ENCODE measurements around the gene PPARD.
A peak's percentile ranks its signal among the peaks of the same experiment; 100 is the strongest.

Gene PPARD

DNA sequence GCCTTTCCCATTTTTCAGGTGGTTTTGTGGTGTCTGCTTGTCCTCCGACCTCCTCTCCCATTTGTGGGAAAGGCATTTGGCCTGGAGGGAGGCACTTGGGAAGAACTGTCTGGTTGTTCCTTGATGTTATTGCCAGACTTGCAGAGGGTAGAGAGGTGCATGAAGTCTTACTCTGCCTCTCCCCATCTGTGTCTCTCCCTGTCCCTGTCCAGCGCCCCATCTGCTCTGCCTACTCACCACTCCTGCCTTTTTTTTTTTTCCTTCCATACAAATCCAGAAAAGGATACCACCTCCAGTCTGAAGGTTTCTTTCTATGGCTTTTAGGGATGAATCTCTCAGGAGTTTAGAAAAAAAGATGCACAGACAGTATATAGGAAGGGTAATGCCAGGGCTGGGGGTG lies 19.8 kb downstream of the PPARD start:
- Histone ChIP-seq H3K4me1 (ENCODE audit: control insufficient read depth, insufficient read depth, low read depth, low read length) (peaks cover 34% of the 10 kb centered on the region), H3K4me2 (ENCODE audit: low read length, poor library complexity, severe bottlenecking) (no peak overlapping the region), H3K79me1 (replicated peaks; ENCODE audit: low read length, poor library complexity, severe bottlenecking) (peaks cover 28% of the 10 kb centered on the region), H2AFZ (ENCODE audit: low read depth, low read length) (no peak overlapping the region), H2BK12ac (ENCODE audit: low read length in 2 of 2) (peak overlapping the region in 1 of 2 experiments; percentile 80), H3K9me3 (ENCODE audit: control insufficient read depth, low read length) (no peaks in the 10 kb centered on the region), H3K18ac (ENCODE audit: low read depth in 1 of 2, low read length in 2 of 2) (peak overlapping the region in 1 of 2 experiments; percentile 78), H3K4ac (ENCODE audit: low read depth in 1 of 2, low read length in 2 of 2) (no peak overlapping the region), H3K27ac (ENCODE audit: low read length, poor library complexity, severe bottlenecking) (no peak overlapping the region), H3K14ac (ENCODE audit: low read length in 2 of 2) (no peak overlapping the region), H3K4me3 (ENCODE audit: insufficient read depth in 1 of 2, low read depth in 1 of 2, low read length in 2 of 2) (no peak overlapping the region), H2BK15ac (ENCODE audit: low read depth, poor library complexity, severe bottlenecking) (no peak overlapping the region), H3K23ac (ENCODE audit: low read length in 2 of 2) (no peak overlapping the region), H4K8ac (ENCODE audit: low read length) (no peak overlapping the region), H3K36me3 (ENCODE audit: control insufficient read depth in 1 of 2, insufficient read depth in 2 of 2, low read depth in 1 of 2, low read length in 2 of 2) (peaks cover under 1 to 1% of the 10 kb centered on the region in 2 experiments), H3K27me3 (ENCODE audit: control insufficient read depth in 1 of 2, insufficient read depth in 1 of 2, low read length in 2 of 2) (no peaks in the 10 kb centered on the region), H4K91ac (ENCODE audit: low read length) (no peak overlapping the region), H3K9ac (ENCODE audit: low read length) (no peak overlapping the region), H2BK5ac (ENCODE audit: low read depth, low read length, poor library complexity, severe bottlenecking) (no peak overlapping the region), H2BK120ac (ENCODE audit: low read depth, low read length) (no peak overlapping the region), H2AK5ac (ENCODE audit: low read length, severe bottlenecking) (no peak overlapping the region)
- WGBS: 100% methylated on average over 1 of the region's 2 CpGs
- DNase-seq: no peak

- Histone ChIP-seq H3K14ac (ENCODE audit: low read length in 2 of 2) (no peak overlapping the region), H3K4me1 (ENCODE audit: control insufficient read depth, insufficient read depth, low read depth, low read length) (peaks cover 37% of the 10 kb centered on the region), H3K4ac (ENCODE audit: low read depth in 1 of 2, low read length in 2 of 2) (peak overlapping the region in 1 of 2 experiments; percentile 88), H3K23ac (ENCODE audit: low read length in 2 of 2) (no peak overlapping the region), H2AFZ (ENCODE audit: low read depth, low read length) (no peak overlapping the region), H4K91ac (ENCODE audit: low read length) (peak overlapping the region; percentile 76), H3K9ac (ENCODE audit: low read length) (no peak overlapping the region), H3K4me2 (ENCODE audit: low read length, poor library complexity, severe bottlenecking) (no peak overlapping the region), H2BK15ac (ENCODE audit: low read depth, poor library complexity, severe bottlenecking) (peak overlapping the region; percentile 12), H3K18ac (ENCODE audit: low read depth in 1 of 2, low read length in 2 of 2) (peak overlapping the region; percentile 57 to 78), H2AK5ac (ENCODE audit: low read length, severe bottlenecking) (peak overlapping the region; percentile 21), H3K27ac (ENCODE audit: low read length, poor library complexity, severe bottlenecking) (no peak overlapping the region), H3K27me3 (ENCODE audit: control insufficient read depth in 1 of 2, insufficient read depth in 1 of 2, low read length in 2 of 2) (no peaks in the 10 kb centered on the region), H3K9me3 (ENCODE audit: control insufficient read depth, low read length) (no peaks in the 10 kb centered on the region), H2BK5ac (ENCODE audit: low read depth, low read length, poor library complexity, severe bottlenecking) (no peak overlapping the region), H3K36me3 (ENCODE audit: control insufficient read depth in 1 of 2, insufficient read depth in 2 of 2, low read depth in 1 of 2, low read length in 2 of 2) (no peaks in the 10 kb centered on the region), H3K79me1 (replicated peaks; ENCODE audit: low read length, poor library complexity, severe bottlenecking) (peaks cover 26% of the 10 kb centered on the region), H3K4me3 (ENCODE audit: insufficient read depth in 1 of 2, low read depth in 1 of 2, low read length in 2 of 2) (no peak overlapping the region), H2BK12ac (ENCODE audit: low read length in 2 of 2) (peak overlapping the region in 1 of 2 experiments; percentile 34), H2BK120ac (ENCODE audit: low read depth, low read length) (no peak overlapping the region), H4K8ac (ENCODE audit: low read length) (peak overlapping the region; percentile 78)
- DNase-seq: peak; percentile 95
- WGBS: 43% methylated on average over 9 of the region's 10 CpGs
Observed at GRCh38 chr6:35363293-35363750, 21.0 kb downstream of the PPARD start.

- Histone ChIP-seq H3K79me1 (replicated peaks; ENCODE audit: low read length, poor library complexity, severe bottlenecking) (peaks cover 23% of the 10 kb centered on the region), H3K27me3 (ENCODE audit: control insufficient read depth in 1 of 2, insufficient read depth in 1 of 2, low read length in 2 of 2) (no peaks in the 10 kb centered on the region)
Observed at GRCh38 chr6:35365594-35366203, 23.3 kb downstream of the PPARD start.

DNA sequence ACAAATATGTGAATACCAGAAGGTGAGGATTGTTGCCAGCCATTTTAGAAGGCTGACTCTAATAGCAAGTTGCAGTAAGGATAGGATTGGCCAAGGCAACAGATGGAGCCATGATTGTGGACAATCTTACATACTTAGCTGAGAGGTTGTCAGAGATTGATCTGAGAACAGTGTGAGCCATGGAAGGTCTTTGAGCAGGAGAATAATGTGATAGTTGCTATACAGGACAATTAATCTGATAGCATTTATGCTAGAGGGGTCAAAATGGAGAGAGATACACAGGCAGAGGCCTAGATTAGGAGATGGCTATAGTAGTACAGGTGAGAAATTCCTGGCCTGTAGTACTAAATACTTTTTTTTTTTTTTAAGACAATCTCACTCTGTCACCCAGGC lies 23.8 kb downstream of the PPARD start:
- no peak overlapping the region for H3K4me3 ChIP-seq (ENCODE audit: insufficient read depth in 1 of 2, low read depth in 1 of 2, low read length in 2 of 2)
- H3K9ac ChIP-seq (ENCODE audit: low read length): no peak overlapping the region
- H2AFZ ChIP-seq (ENCODE audit: low read depth, low read length): no peak overlapping the region
- H2BK12ac ChIP-seq (ENCODE audit: low read length in 2 of 2): no peak overlapping the region
- H3K4me2 ChIP-seq (ENCODE audit: low read length, poor library complexity, severe bottlenecking): no peak overlapping the region
- H3K27me3 ChIP-seq (ENCODE audit: control insufficient read depth in 1 of 2, insufficient read depth in 1 of 2, low read length in 2 of 2): no peaks in the 10 kb centered on the region
- no peak overlapping the region for H3K23ac ChIP-seq (ENCODE audit: low read length in 2 of 2)
- H3K9me3 ChIP-seq (ENCODE audit: control insufficient read depth, low read length): no peaks in the 10 kb centered on the region
- no peak for DNase-seq
- H2BK5ac ChIP-seq (ENCODE audit: low read depth, low read length, poor library complexity, severe bottlenecking): no peak overlapping the region
- H3K27ac ChIP-seq (ENCODE audit: low read length, poor library complexity, severe bottlenecking): no peak overlapping the region
- no peak overlapping the region for H4K8ac ChIP-seq (ENCODE audit: low read length)
- H3K14ac ChIP-seq (ENCODE audit: low read length in 2 of 2): no peak overlapping the region
- H3K4me1 ChIP-seq (ENCODE audit: control insufficient read depth, insufficient read depth, low read depth, low read length): peaks cover 28% of the 10 kb centered on the region
- H4K91ac ChIP-seq (ENCODE audit: low read length): no peak overlapping the region
- H2BK15ac ChIP-seq (ENCODE audit: low read depth, poor library complexity, severe bottlenecking): no peak overlapping the region
- H3K79me1 ChIP-seq (replicated peaks; ENCODE audit: low read length, poor library complexity, severe bottlenecking): peaks cover 21% of the 10 kb centered on the region
- no peak overlapping the region for H2BK120ac ChIP-seq (ENCODE audit: low read depth, low read length)
- H3K36me3 ChIP-seq (ENCODE audit: control insufficient read depth in 1 of 2, insufficient read depth in 2 of 2, low read depth in 1 of 2, low read length in 2 of 2): no peaks in the 10 kb centered on the region
- H3K4ac ChIP-seq (ENCODE audit: low read depth in 1 of 2, low read length in 2 of 2): no peak overlapping the region
- no peak overlapping the region for H3K18ac ChIP-seq (ENCODE audit: low read depth in 1 of 2, low read length in 2 of 2)
- H2AK5ac ChIP-seq (ENCODE audit: low read length, severe bottlenecking): no peak overlapping the region

More at GRCh38 chr6:35365594-35366203, 23.3 kb downstream of the PPARD start:
- no peak overlapping the region for H3K27ac ChIP-seq (ENCODE audit: low read length, poor library complexity, severe bottlenecking)
- no peak overlapping the region for H4K91ac ChIP-seq (ENCODE audit: low read length)
- 95% methylated on average over 6 of the region's 6 CpGs for WGBS
- H3K4me1 ChIP-seq (ENCODE audit: control insufficient read depth, insufficient read depth, low read depth, low read length): peaks cover 32% of the 10 kb centered on the region
- no peak overlapping the region for H3K23ac ChIP-seq (ENCODE audit: low read length in 2 of 2)
- H3K9ac ChIP-seq (ENCODE audit: low read length): no peak overlapping the region
- no peak overlapping the region for H2BK5ac ChIP-seq (ENCODE audit: low read depth, low read length, poor library complexity, severe bottlenecking)
- peak overlapping the region in 1 of 2 experiments; percentile 57 for H2BK12ac ChIP-seq (ENCODE audit: low read length in 2 of 2)
- H3K36me3 ChIP-seq (ENCODE audit: control insufficient read depth in 1 of 2, insufficient read depth in 2 of 2, low read depth in 1 of 2, low read length in 2 of 2): no peaks in the 10 kb centered on the region
- H3K4me2 ChIP-seq (ENCODE audit: low read length, poor library complexity, severe bottlenecking): no peak overlapping the region
- DNase-seq: no peak
- no peak overlapping the region for H4K8ac ChIP-seq (ENCODE audit: low read length)
- no peak overlapping the region for H3K4ac ChIP-seq (ENCODE audit: low read depth in 1 of 2, low read length in 2 of 2)
- H3K9me3 ChIP-seq (ENCODE audit: control insufficient read depth, low read length): no peaks in the 10 kb centered on the region
- no peak overlapping the region for H2AFZ ChIP-seq (ENCODE audit: low read depth, low read length)
- H3K18ac ChIP-seq (ENCODE audit: low read depth in 1 of 2, low read length in 2 of 2): no peak overlapping the region
- peak overlapping the region; percentile 30 for H2BK15ac ChIP-seq (ENCODE audit: low read depth, poor library complexity, severe bottlenecking)
- no peak overlapping the region for H2AK5ac ChIP-seq (ENCODE audit: low read length, severe bottlenecking)
- H3K4me3 ChIP-seq (ENCODE audit: insufficient read depth in 1 of 2, low read depth in 1 of 2, low read length in 2 of 2): no peak overlapping the region
- no peak overlapping the region for H3K14ac ChIP-seq (ENCODE audit: low read length in 2 of 2)
- no peak overlapping the region for H2BK120ac ChIP-seq (ENCODE audit: low read depth, low read length)
